Midbrain (tissue), 1 donor: ENCODE measurements around the gene ZC3HAV1.
"Not testable (repeated sequence)": the region's sequence is repeated elsewhere in the genome, so short reads cannot be mapped to it uniquely, and the experiment has no call there.

Experiments used
- DNase-seq: peaks from one replicate; lab custom pipeline; 2025; lab: John Stamatoyannopoulos, UW

Gene ZC3HAV1

GRCh38 chr7:139054101-139054500 is 55.4 kb downstream of the ZC3HAV1 start:
- DNase-seq: no peak

- DNase-seq: no peak
Measured at GRCh38 chr7:139051655-139052054, 57.9 kb downstream of the ZC3HAV1 start.

GRCh38 chr7:139049936-139050335 is 59.6 kb downstream of the ZC3HAV1 start:
- no peak for DNase-seq

- DNase-seq: no peak
Measured at GRCh38 chr7:139049111-139049510, 60.4 kb downstream of the ZC3HAV1 start.

- DNase-seq: no peak
Measured at GRCh38 chr7:139047970-139048369, 61.5 kb downstream of the ZC3HAV1 start.

GRCh38 chr7:139046143-139046542 is 63.4 kb downstream of the ZC3HAV1 start:
- DNase-seq: no peak

GRCh38 chr7:139044813-139045794 is 64.4 kb downstream of the ZC3HAV1 start:
- DNase-seq: peak; percentile 5

- DNase-seq: no peak
Measured at GRCh38 chr7:139043823-139044812, 65.4 kb downstream of the ZC3HAV1 start.

GRCh38 chr7:139041378-139042085 is 68.0 kb downstream of the ZC3HAV1 start:
- no peak for DNase-seq

- DNase-seq: no peak
Measured at GRCh38 chr7:139038691-139039090, 70.8 kb downstream of the ZC3HAV1 start.

- no peak for DNase-seq
Measured at GRCh38 chr7:139036901-139037300, 72.6 kb downstream of the ZC3HAV1 start.

- no peak for DNase-seq
Measured at GRCh38 chr7:139035586-139036353, 73.8 kb downstream of the ZC3HAV1 start, which contains the start of gene ZC3HAV1L. Gene ZC3HAV1L, minus strand, starts transcription at chr7:139036042. Its CDS starts 25 bp downstream, at chr7:139036017.

- DNase-seq: no peak
Measured at GRCh38 chr7:139034855-139035585, 74.5 kb downstream of the ZC3HAV1 start.

- no peak for DNase-seq
Measured at GRCh38 chr7:139034336-139034735, 75.2 kb downstream of the ZC3HAV1 start.

GRCh38 chr7:139033346-139034114 is 76.0 kb downstream of the ZC3HAV1 start:
- DNase-seq: no peak

GRCh38 chr7:139032473-139032872 is 77.0 kb downstream of the ZC3HAV1 start:
- DNase-seq: no peak

GRCh38 chr7:139029353-139029752 is 80.2 kb downstream of the ZC3HAV1 start:
- no peak for DNase-seq

- no peak for DNase-seq
Measured at GRCh38 chr7:139026551-139026950, 83.0 kb downstream of the ZC3HAV1 start.

- not testable (repeated sequence) for DNase-seq
Measured at GRCh38 chr7:139025861-139026260, 83.7 kb downstream of the ZC3HAV1 start.
